ENCODE results near the gene HACL1. TPM values are rescaled to one million over a fixed set of nuclear protein-coding genes. Genes with fewer than 3 reads are reported as not detected.
"Not testable (repeated sequence)": the region's sequence is repeated elsewhere in the genome, so short reads cannot be mapped to it uniquely, and the experiment has no call there.

The HACL1 gene
- total and polyA plus RNA-seq, 2 donors from 2014 or later, result 25.3 to 27.1 TPM

- peak; percentile 63 for FAIRE-seq
- DNase-seq, result peak in 3 of 5 donors; percentile 58 to 87 (median 85)
- no peaks in the 10 kb centered on the region for H3K27me3 ChIP-seq (ENCODE audit: control insufficient read depth, insufficient read depth, low read length)
- H3K9me3 ChIP-seq (ENCODE audit: control insufficient read depth in 2 of 3, insufficient read depth in 1 of 3, low read length in 3 of 3), result no peaks in the 10 kb centered on the region
- H3K4me1 ChIP-seq (ENCODE audit: control insufficient read depth in 2 of 3, insufficient read depth in 2 of 3, low read depth in 1 of 3, low read length in 3 of 3), result peaks cover 0 to 10% (median 5%) of the 10 kb centered on the region in 3 donors
- intact Hi-C loops (cut with DNase I), result loop anchor here (10.0 kb wide), 1 partner anchor 175 kb away; no protein-coding TSS in a partner anchor
- peak overlapping the region in 1 of 3 donors; percentile 20 for H3K9ac ChIP-seq (ENCODE audit: low read length in 3 of 3)
- H3K36me3 ChIP-seq (ENCODE audit: control insufficient read depth in 2 of 3, insufficient read depth in 3 of 3, low read length in 3 of 3), result no peaks in the 10 kb centered on the region
- TF ChIP-seq, protein P1, sequence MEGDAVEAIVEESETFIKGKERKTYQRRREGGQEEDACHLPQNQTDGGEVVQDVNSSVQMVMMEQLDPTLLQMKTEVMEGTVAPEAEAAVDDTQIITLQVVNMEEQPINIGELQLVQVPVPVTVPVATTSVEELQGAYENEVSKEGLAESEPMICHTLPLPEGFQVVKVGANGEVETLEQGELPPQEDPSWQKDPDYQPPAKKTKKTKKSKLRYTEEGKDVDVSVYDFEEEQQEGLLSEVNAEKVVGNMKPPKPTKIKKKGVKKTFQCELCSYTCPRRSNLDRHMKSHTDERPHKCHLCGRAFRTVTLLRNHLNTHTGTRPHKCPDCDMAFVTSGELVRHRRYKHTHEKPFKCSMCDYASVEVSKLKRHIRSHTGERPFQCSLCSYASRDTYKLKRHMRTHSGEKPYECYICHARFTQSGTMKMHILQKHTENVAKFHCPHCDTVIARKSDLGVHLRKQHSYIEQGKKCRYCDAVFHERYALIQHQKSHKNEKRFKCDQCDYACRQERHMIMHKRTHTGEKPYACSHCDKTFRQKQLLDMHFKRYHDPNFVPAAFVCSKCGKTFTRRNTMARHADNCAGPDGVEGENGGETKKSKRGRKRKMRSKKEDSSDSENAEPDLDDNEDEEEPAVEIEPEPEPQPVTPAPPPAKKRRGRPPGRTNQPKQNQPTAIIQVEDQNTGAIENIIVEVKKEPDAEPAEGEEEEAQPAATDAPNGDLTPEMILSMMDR (IDR thresholded peaks at IDR 0.05; ENCODE audit: borderline replicate concordance, extremely low read depth, insufficient read depth), result peak; percentile 74
- no peak overlapping the region for H3K27ac ChIP-seq (ENCODE audit: low read depth in 2 of 2, low read length in 2 of 2)
- H3K4me3 ChIP-seq (ENCODE audit: low read length in 3 of 3), result peak overlapping the region; percentile 32 to 57 (median 46)
Measured at GRCh38 chr3:15629860-15630597, 28.7 kb upstream of the HACL1 start.

GRCh38 chr3:15628967-15629366 is 27.6 kb upstream of the HACL1 start:
- FAIRE-seq (no peak), DNase-seq (no peak)
- Histone ChIP-seq H3K4me1 (ENCODE audit: control insufficient read depth in 2 of 3, insufficient read depth in 2 of 3, low read depth in 1 of 3, low read length in 3 of 3) (peaks cover 0 to 5% (median 4%) of the 10 kb centered on the region in 3 donors), H3K9me3 (ENCODE audit: control insufficient read depth in 2 of 3, insufficient read depth in 1 of 3, low read length in 3 of 3) (no peaks in the 10 kb centered on the region), H3K9ac (ENCODE audit: low read length in 3 of 3) (no peak overlapping the region), H3K27ac (ENCODE audit: low read depth in 2 of 2, low read length in 2 of 2) (no peak overlapping the region), H3K27me3 (ENCODE audit: control insufficient read depth, insufficient read depth, low read length) (no peaks in the 10 kb centered on the region), H3K36me3 (ENCODE audit: control insufficient read depth in 2 of 3, insufficient read depth in 3 of 3, low read length in 3 of 3) (no peaks in the 10 kb centered on the region), H3K4me3 (ENCODE audit: low read length in 3 of 3) (no peak overlapping the region)
- intact Hi-C loops (cut with DNase I), result no loop called here
- TF ChIP-seq, protein P1 (IDR thresholded peaks at IDR 0.05; ENCODE audit: borderline replicate concordance, extremely low read depth, insufficient read depth), result no peak

DNA sequence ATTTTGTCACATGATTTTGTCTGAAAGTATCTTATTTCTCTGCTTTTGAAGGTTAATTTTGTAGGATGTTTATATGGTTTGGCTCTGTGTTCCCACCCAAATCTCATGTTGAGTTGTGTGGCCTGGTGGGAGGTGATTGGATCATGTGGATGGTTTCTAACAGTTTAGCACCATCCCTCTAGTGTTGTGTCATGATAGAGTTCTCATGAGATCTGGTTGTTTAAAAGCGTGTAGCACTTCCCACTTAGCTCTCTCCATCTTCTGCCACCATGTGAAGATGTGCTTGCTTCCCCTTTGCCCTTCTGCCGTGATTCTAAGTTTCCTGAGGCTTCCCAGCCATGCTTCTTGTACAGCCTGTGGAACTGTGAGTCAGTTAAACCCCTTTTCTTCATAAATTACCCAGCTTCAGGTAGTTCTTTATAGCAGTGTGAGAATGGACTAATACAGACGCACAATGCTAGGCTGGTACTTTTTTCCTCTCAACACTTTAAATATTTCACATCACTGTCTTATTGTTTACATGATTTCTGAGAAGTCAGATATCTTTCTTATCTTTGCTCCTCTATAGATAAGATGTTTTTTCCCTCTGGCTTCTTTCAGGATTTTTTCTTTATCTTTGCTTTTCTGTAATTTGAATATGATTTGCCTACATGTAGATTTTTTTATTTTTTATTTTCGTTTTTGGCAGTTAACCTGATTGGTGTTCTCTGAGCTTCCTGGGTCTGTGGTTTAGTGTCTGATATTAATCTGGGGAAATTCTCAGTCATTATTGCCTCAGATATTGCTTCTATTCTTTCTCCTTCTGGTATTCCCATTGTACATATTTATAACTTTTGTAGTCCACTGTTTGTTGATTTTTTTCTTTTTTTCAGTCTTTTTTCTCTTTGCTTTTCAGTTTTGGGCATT is 22.4 kb upstream of the HACL1 start:
- H3K36me3 ChIP-seq (ENCODE audit: control insufficient read depth in 2 of 3, insufficient read depth in 3 of 3, low read length in 3 of 3), result no peaks in the 10 kb centered on the region
- no peaks in the 10 kb centered on the region for H3K27me3 ChIP-seq (ENCODE audit: control insufficient read depth, insufficient read depth, low read length)
- TF ChIP-seq, protein P1 (IDR thresholded peaks at IDR 0.05; ENCODE audit: borderline replicate concordance, extremely low read depth, insufficient read depth), result no peak
- peaks cover 0 to 5% (median 0%) of the 10 kb centered on the region in 3 donors for H3K9me3 ChIP-seq (ENCODE audit: control insufficient read depth in 2 of 3, insufficient read depth in 1 of 3, low read length in 3 of 3)
- H3K27ac ChIP-seq (ENCODE audit: low read depth in 2 of 2, low read length in 2 of 2), result no peak overlapping the region
- H3K4me1 ChIP-seq (ENCODE audit: control insufficient read depth in 2 of 3, insufficient read depth in 2 of 3, low read depth in 1 of 3, low read length in 3 of 3), result no peaks in the 10 kb centered on the region
- H3K4me3 ChIP-seq (ENCODE audit: low read length in 3 of 3), result no peak overlapping the region
- no peak overlapping the region for H3K9ac ChIP-seq (ENCODE audit: low read length in 3 of 3)
- DNase-seq (no peak), FAIRE-seq (no peak)
- intact Hi-C loops (cut with DNase I), result no loop called here

DNA sequence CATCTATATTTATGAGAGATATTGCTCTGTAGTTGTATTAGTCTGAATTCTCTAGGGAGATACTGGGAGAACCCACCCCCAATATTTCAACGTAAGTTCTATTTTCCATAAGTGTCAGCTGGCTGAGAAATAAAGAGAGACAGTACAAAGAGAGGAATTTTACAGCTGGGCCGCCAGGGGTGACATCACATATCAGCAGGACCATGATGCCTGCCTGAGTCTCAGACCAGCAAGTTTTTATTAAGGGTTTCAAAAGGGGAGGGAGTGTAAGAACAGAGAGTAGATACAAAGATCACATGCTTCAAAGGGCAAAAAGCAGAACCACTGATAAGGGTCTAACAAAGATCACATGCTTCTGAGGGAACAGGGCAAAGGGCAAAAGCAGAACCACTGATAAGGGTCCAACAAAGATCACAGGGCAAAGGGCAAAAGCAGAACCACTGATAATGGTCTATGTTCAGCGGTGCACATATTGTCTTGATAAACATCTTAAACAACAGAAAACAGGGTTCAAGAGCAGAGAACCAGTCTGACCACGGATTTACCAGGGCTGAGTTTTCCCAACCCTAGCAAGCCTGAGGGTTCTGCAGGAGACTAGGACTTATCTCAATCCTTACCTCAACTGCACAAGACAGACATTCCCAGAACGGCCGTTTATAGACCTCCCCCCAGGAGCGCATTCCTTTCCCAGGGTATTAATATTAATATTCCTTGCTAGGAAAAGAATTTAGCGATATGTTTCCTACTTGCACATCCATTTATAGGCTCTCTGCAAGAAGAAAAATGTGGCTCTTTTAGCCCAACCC is 18.5 kb upstream of the HACL1 start:
- H3K9ac ChIP-seq (ENCODE audit: low read length in 3 of 3); H3K27ac ChIP-seq (ENCODE audit: low read depth in 2 of 2, low read length in 2 of 2); H3K9me3 ChIP-seq (ENCODE audit: control insufficient read depth in 2 of 3, insufficient read depth in 1 of 3, low read length in 3 of 3); DNase-seq; H3K4me3 ChIP-seq (ENCODE audit: low read length in 3 of 3); H3K27me3 ChIP-seq (ENCODE audit: control insufficient read depth, insufficient read depth, low read length); FAIRE-seq; H3K36me3 ChIP-seq (ENCODE audit: control insufficient read depth in 2 of 3, insufficient read depth in 3 of 3, low read length in 3 of 3); intact Hi-C loops (cut with DNase I); H3K4me1 ChIP-seq (ENCODE audit: control insufficient read depth in 2 of 3, insufficient read depth in 2 of 3, low read depth in 1 of 3, low read length in 3 of 3): not testable (repeated sequence)
